ENCODE measurements around the gene WDR27.

The WDR27 gene

GRCh38 chr6:169558774-169559441 lies 142.9 kb downstream of the WDR27 start:
- DNase-seq = no peak

- DNase-seq = no peak
Measured at GRCh38 chr6:169558378-169558773, 143.5 kb downstream of the WDR27 start.

GRCh38 chr6:169557887-169558286 lies 143.9 kb downstream of the WDR27 start:
- no peak for DNase-seq

GRCh38 chr6:169556758-169557548 lies 144.9 kb downstream of the WDR27 start:
- DNase-seq = no peak

GRCh38 chr6:169555971-169556617 lies 145.7 kb downstream of the WDR27 start:
- DNase-seq = no peak

- DNase-seq = no peak
Measured at GRCh38 chr6:169545982-169546381, 155.8 kb downstream of the WDR27 start.

GRCh38 chr6:169543704-169544103 lies 158.1 kb downstream of the WDR27 start:
- DNase-seq = no peak

- no peak for DNase-seq
Measured at GRCh38 chr6:169542491-169542890, 159.3 kb downstream of the WDR27 start.

- DNase-seq = no peak
Measured at GRCh38 chr6:169539176-169539897, 162.5 kb downstream of the WDR27 start.

GRCh38 chr6:169536446-169537170 lies 165.2 kb downstream of the WDR27 start:
- DNase-seq = no peak

- DNase-seq = no peak
Measured at GRCh38 chr6:169534039-169534421, 167.8 kb downstream of the WDR27 start.

- DNase-seq = no peak
Measured at GRCh38 chr6:169533301-169534038, 168.4 kb downstream of the WDR27 start.

- DNase-seq = no peak
Measured at GRCh38 chr6:169530752-169531123, 171.1 kb downstream of the WDR27 start.

GRCh38 chr6:169529931-169530751 lies 171.7 kb downstream of the WDR27 start:
- DNase-seq = no peak

GRCh38 chr6:169528755-169529154 lies 173.1 kb downstream of the WDR27 start:
- no peak for DNase-seq

GRCh38 chr6:169527306-169527705 lies 174.5 kb downstream of the WDR27 start:
- DNase-seq = no peak

- DNase-seq = no peak
Measured at GRCh38 chr6:169521825-169522224, 180.0 kb downstream of the WDR27 start.

- DNase-seq = no peak
Measured at GRCh38 chr6:169520104-169520503, 181.7 kb downstream of the WDR27 start.

GRCh38 chr6:169518451-169518850 lies 183.4 kb downstream of the WDR27 start:
- no peak for DNase-seq

GRCh38 chr6:169513478-169514193 lies 188.2 kb downstream of the WDR27 start:
- no peak for DNase-seq
